HepG2 (cell line): ENCODE measurements around the gene EFCAB11. TPM values are rescaled to one million over a fixed set of nuclear protein-coding genes. Genes with fewer than 3 reads are reported as not detected.

Experiments
- ELF4 ChIP-seq: sonication (generic); formaldehyde crosslinking; IDR thresholded peaks from 2 replicates; pipeline ENCODE4 v1.5.0; 2020; ENCODE audit warnings: missing genetic modification reagents, mild to moderate bottlenecking, moderate library complexity, borderline replicate concordance
- MYNN ChIP-seq: sonication (generic); formaldehyde crosslinking; IDR thresholded peaks from 2 replicates; pipeline ENCODE4 v1.4.0; 2020; ENCODE audit warnings: mild to moderate bottlenecking, low read depth, missing genetic modification reagents
- RARG ChIP-seq: sonication (generic); formaldehyde crosslinking; IDR thresholded peaks from 2 replicates; pipeline ENCODE4 v1.4.0; 2020; ENCODE audit warnings: low read depth, mild to moderate bottlenecking, missing genetic modification reagents
- ZFY ChIP-seq: sonication (generic); formaldehyde crosslinking; IDR thresholded peaks from 2 replicates; pipeline ENCODE4 v1.4.0; 2020; ENCODE audit warnings: missing genetic modification reagents
- ZNF207 ChIP-seq: fragments of 450-650 bp; IDR thresholded peaks from 2 replicates; pipeline ENCODE4 v1.6.1; 2016; ENCODE audit warnings: antibody characterized with exemption, borderline replicate concordance
- ZNF326 ChIP-seq: sonication (generic); formaldehyde crosslinking; IDR thresholded peaks from 2 replicates; pipeline ENCODE4 v1.4.0; 2020; ENCODE audit warnings: missing genetic modification reagents, borderline replicate concordance
- ZNF430 ChIP-seq: sonication (generic); formaldehyde crosslinking; IDR thresholded peaks from 2 replicates; pipeline ENCODE4 v1.9.0; 2021; ENCODE audit warnings: mild to moderate bottlenecking, missing genetic modification reagents
- ZNF678 ChIP-seq: sonication (generic); formaldehyde crosslinking; IDR thresholded peaks from 2 replicates; pipeline ENCODE4 v1.4.0; 2020; ENCODE audit warnings: mild to moderate bottlenecking, missing genetic modification reagents
- polyA plus RNA-seq, 8 experiments: library from polyadenylated mRNA; depleted of rRNA in 3 of 8; stranded (reverse) in 7 of 8; unstranded in 1 of 8; fragments of >200 nt; fragmentation: Illumina TruSeq in 4 of 8; extraction: Trizol in 4 of 8; gene quantifications; 2 replicates each; pipeline versions ENCODE4 v1.2.1 to v1.2.3, GENCODE V29; 2011 to 2016; ENCODE audit warnings: low read depth in 4 of 8, missing spikeins in 1 of 8, mixed read lengths in 1 of 8; ENCODE audit not compliant: insufficient read depth in 1 of 8
- total RNA-seq, 5 experiments: library from RNA; depleted of rRNA; stranded (reverse); fragments of >200 nt; fragmentation: Illumina TruSeq; extraction: Trizol; gene quantifications; 2 replicates each; pipeline ENCODE4 v1.2.3, GENCODE V29; 2016; ENCODE audit warnings: low read depth in 1 of 5
- TF ChIP-seq, protein P1 (sequence below): sonication (generic); formaldehyde crosslinking; IDR thresholded peaks from 2 replicates; pipeline ENCODE4 v1.5.1; 2020; ENCODE audit warnings: missing genetic modification reagents, mild to moderate bottlenecking, borderline replicate concordance
- TF ChIP-seq, protein P2 (sequence below): sonication (generic); formaldehyde crosslinking; IDR thresholded peaks from 2 replicates; pipeline ENCODE4 v1.4.0; 2020; ENCODE audit warnings: missing genetic modification reagents, borderline replicate concordance
- TF ChIP-seq, protein P3 (sequence below): sonication (generic); formaldehyde crosslinking; IDR thresholded peaks from 2 replicates; pipeline ENCODE4 v1.4.0; 2020; ENCODE audit warnings: missing genetic modification reagents, mild to moderate bottlenecking, borderline replicate concordance
- TF ChIP-seq, protein P4 (sequence below): sonication (generic); formaldehyde crosslinking; IDR thresholded peaks from 2 replicates; pipeline ENCODE4 v1.4.0; 2020; ENCODE audit warnings: mild to moderate bottlenecking, missing genetic modification reagents

The EFCAB11 gene
- total and polyA plus RNA-seq, 2 of the 13 experiments (the other 11 are each of a cell fraction or from before 2014, with no cell fraction given), result 8.2 to 31.5 TPM

DNA sequence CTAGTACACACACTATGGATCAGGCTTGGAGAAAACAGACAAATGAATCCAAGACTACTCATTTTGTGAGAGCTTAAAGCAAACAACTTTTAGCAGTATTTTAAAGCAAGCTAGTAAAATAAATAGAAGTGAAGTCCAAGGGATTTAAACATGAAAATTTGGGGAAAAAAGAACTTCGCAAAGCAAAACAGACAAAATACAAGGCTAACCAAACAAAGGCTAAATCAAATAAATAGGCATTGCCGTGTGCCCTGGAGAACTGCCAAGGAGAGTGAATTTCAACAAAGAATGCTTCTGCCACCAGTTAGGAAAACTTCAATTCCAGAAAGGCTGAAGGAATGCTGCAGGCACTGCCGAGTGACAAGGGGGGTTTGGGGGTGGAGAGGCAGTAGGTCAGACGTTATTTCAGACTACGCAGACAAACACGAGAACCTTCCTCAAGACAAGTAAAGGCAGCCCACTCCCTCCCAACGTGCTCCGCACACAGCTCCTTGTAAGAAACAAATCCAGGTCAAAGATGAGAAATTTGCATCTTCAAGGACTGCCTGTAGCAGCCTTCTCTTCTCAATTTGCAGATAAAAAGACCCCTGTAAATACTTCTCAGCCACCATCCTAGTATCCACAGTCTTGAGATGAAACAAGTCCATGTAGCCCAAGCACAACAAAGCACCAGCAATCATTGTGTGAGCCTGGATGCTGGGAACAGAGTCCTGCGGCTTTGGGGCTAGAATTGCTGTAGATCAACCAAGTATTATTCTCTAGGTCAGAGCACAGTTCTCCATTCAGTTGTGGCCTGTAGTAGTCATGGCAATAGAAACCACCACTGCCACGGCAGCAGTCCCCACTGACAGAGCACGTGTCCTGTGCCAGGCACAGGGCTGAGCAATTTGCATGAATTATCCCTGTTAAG is 43.3 kb downstream of the EFCAB11 start (continued):
- TF ChIP-seq ZFY (CRISPR knock-in tag), result no peak; the same call in 1 of the 2 replicates
- TF ChIP-seq RARG, result no peak
- TF ChIP-seq ZNF430 (CRISPR knock-in tag), result no peak
- TF ChIP-seq ZNF678, result no peak
- TF ChIP-seq, protein P1, sequence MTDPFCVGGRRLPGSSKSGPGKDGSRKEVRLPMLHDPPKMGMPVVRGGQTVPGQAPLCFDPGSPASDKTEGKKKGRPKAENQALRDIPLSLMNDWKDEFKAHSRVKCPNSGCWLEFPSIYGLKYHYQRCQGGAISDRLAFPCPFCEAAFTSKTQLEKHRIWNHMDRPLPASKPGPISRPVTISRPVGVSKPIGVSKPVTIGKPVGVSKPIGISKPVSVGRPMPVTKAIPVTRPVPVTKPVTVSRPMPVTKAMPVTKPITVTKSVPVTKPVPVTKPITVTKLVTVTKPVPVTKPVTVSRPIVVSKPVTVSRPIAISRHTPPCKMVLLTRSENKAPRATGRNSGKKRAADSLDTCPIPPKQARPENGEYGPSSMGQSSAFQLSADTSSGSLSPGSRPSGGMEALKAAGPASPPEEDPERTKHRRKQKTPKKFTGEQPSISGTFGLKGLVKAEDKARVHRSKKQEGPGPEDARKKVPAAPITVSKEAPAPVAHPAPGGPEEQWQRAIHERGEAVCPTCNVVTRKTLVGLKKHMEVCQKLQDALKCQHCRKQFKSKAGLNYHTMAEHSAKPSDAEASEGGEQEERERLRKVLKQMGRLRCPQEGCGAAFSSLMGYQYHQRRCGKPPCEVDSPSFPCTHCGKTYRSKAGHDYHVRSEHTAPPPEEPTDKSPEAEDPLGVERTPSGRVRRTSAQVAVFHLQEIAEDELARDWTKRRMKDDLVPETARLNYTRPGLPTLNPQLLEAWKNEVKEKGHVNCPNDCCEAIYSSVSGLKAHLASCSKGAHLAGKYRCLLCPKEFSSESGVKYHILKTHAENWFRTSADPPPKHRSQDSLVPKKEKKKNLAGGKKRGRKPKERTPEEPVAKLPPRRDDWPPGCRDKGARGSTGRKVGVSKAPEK (CRISPR knock-in tag), result no peak
- no peak for TF ChIP-seq ELF4 (CRISPR knock-in tag)
- no peak for TF ChIP-seq ZNF326
- TF ChIP-seq, protein P2, sequence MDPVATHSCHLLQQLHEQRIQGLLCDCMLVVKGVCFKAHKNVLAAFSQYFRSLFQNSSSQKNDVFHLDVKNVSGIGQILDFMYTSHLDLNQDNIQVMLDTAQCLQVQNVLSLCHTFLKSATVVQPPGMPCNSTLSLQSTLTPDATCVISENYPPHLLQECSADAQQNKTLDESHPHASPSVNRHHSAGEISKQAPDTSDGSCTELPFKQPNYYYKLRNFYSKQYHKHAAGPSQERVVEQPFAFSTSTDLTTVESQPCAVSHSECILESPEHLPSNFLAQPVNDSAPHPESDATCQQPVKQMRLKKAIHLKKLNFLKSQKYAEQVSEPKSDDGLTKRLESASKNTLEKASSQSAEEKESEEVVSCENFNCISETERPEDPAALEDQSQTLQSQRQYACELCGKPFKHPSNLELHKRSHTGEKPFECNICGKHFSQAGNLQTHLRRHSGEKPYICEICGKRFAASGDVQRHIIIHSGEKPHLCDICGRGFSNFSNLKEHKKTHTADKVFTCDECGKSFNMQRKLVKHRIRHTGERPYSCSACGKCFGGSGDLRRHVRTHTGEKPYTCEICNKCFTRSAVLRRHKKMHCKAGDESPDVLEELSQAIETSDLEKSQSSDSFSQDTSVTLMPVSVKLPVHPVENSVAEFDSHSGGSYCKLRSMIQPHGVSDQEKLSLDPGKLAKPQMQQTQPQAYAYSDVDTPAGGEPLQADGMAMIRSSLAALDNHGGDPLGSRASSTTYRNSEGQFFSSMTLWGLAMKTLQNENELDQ (CRISPR knock-in tag), result no peak
- TF ChIP-seq, protein P3, sequence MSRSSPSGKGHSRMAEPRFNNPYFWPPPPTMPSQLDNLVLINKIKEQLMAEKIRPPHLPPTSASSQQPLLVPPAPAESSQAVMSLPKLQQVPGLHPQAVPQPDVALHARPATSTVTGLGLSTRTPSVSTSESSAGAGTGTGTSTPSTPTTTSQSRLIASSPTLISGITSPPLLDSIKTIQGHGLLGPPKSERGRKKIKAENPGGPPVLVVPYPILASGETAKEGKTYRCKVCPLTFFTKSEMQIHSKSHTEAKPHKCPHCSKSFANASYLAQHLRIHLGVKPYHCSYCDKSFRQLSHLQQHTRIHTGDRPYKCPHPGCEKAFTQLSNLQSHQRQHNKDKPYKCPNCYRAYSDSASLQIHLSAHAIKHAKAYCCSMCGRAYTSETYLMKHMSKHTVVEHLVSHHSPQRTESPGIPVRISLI (CRISPR knock-in tag), result no peak
- TF ChIP-seq MYNN (CRISPR knock-in tag), result no peak
- TF ChIP-seq ZNF207, result no peak
- TF ChIP-seq, protein P4, sequence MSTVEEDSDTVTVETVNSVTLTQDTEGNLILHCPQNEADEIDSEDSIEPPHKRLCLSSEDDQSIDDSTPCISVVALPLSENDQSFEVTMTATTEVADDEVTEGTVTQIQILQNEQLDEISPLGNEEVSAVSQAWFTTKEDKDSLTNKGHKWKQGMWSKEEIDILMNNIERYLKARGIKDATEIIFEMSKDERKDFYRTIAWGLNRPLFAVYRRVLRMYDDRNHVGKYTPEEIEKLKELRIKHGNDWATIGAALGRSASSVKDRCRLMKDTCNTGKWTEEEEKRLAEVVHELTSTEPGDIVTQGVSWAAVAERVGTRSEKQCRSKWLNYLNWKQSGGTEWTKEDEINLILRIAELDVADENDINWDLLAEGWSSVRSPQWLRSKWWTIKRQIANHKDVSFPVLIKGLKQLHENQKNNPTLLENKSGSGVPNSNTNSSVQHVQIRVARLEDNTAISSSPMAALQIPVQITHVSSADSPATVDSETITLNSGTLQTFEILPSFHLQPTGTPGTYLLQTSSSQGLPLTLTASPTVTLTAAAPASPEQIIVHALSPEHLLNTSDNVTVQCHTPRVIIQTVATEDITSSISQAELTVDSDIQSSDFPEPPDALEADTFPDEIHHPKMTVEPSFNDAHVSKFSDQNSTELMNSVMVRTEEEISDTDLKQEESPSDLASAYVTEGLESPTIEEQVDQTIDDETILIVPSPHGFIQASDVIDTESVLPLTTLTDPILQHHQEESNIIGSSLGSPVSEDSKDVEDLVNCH (CRISPR knock-in tag), result no peak
